ENCODE measurements around the gene KLHL29. TPM values are rescaled to one million over a fixed set of nuclear protein-coding genes. Genes with fewer than 3 reads are reported as not detected.

Gene KLHL29
- total RNA-seq, 2 donors from 2014 or later, result 2.0 to 2.9 TPM

DNA sequence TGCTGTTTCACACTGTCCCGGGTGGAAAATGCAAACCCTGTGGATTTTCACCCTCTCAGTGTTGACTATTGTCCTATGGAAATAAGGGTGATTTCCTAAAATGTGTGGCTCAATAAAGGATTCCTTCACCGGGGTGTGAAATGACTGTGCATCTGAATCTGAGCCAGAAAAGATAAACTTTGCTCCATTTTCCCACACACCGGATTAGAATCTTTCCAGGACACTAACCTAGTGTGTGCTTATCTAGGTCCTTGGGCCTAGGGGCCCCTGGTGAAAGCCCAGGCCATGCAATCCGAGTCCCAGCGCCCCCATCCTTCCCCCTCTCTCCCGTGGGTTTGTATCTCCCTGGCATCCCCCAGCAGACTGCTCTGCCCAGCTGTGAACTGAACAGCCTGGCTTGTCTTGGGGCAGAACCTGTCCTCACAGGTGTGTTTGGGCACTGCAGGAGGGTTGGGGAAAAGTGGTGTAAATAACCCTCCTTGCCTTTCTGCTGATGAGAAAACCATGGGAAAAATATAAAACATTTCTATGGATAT, 17.3 kb downstream of the KLHL29 start:
- no peaks in the 10 kb centered on the region for H3K27me3 ChIP-seq
- TF ChIP-seq, protein P1, sequence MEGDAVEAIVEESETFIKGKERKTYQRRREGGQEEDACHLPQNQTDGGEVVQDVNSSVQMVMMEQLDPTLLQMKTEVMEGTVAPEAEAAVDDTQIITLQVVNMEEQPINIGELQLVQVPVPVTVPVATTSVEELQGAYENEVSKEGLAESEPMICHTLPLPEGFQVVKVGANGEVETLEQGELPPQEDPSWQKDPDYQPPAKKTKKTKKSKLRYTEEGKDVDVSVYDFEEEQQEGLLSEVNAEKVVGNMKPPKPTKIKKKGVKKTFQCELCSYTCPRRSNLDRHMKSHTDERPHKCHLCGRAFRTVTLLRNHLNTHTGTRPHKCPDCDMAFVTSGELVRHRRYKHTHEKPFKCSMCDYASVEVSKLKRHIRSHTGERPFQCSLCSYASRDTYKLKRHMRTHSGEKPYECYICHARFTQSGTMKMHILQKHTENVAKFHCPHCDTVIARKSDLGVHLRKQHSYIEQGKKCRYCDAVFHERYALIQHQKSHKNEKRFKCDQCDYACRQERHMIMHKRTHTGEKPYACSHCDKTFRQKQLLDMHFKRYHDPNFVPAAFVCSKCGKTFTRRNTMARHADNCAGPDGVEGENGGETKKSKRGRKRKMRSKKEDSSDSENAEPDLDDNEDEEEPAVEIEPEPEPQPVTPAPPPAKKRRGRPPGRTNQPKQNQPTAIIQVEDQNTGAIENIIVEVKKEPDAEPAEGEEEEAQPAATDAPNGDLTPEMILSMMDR (IDR thresholded peaks at IDR 0.05), result no peak
- no peaks in the 10 kb centered on the region for H3K9me3 ChIP-seq
- no peaks in the 10 kb centered on the region for H3K4me1 ChIP-seq
- intact Hi-C loops (cut with DNase I), result no loop called here
- no peak overlapping the region for H3K27ac ChIP-seq
- no peak for DNase-seq
- no peak overlapping the region for H3K4me3 ChIP-seq
- H3K36me3 ChIP-seq, result no peaks in the 10 kb centered on the region
- H3K9ac ChIP-seq (ENCODE audit: low read depth in 2 of 2, low read length in 2 of 2), result no peak overlapping the region

DNA sequence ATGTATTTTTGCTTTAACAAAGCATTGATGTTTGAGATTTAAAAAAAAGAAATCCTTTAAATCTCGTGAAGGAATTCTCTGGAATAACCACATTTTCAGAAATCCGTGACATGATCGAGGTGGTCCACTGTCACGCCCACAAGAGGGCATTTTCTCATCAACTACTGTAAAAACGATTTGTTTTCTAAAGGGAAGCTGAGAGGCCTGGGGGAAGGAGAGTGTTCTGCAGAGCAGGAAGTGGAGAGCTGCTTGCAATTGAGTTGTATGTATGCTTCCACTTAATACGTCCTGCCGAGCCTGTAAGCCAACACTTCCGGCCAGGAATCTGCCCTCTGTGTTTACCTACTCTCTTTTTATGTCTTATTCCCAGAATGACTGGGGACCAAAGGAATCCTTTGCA, 19.4 kb downstream of the KLHL29 start:
- TF ChIP-seq, protein P1 (IDR thresholded peaks at IDR 0.05), result no peak
- H3K27me3 ChIP-seq, result no peaks in the 10 kb centered on the region
- H3K9me3 ChIP-seq, result no peaks in the 10 kb centered on the region
- H3K27ac ChIP-seq, result peak overlapping the region; percentile 60
- DNase-seq, result peak; percentile 67
- no peaks in the 10 kb centered on the region for H3K36me3 ChIP-seq
- H3K4me1 ChIP-seq, result no peaks in the 10 kb centered on the region
- H3K9ac ChIP-seq (ENCODE audit: low read depth in 2 of 2, low read length in 2 of 2), result peak overlapping the region in 1 of 2 donors; percentile 36
- intact Hi-C loops (cut with DNase I), result no loop called here
- H3K4me3 ChIP-seq, result no peak overlapping the region

DNA sequence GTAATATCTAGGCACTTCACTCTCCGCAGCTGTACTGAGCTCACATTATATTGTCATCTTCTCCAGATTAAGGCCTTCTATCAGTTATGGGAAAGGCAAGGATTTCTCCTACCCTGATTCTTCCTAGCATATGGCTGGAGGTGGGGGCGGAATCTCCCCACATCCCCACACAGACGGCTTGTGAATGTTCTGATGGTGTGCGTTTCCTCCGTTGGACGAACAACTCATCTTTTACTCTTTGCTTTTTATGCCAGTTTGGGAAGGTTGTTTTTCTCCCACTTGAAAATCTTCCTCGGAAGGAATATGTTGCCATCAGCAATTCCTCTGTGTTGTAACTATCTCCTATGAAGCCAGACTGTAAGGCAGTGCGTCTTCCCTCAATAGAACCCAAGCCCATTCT, 24.3 kb downstream of the KLHL29 start:
- Histone ChIP-seq H3K27me3 (no peaks in the 10 kb centered on the region), H3K27ac (no peak overlapping the region), H3K9me3 (no peaks in the 10 kb centered on the region), H3K4me3 (no peak overlapping the region), H3K36me3 (no peaks in the 10 kb centered on the region), H3K9ac (ENCODE audit: low read depth in 2 of 2, low read length in 2 of 2) (no peak overlapping the region), H3K4me1 (no peaks in the 10 kb centered on the region)
- intact Hi-C loops (cut with DNase I), result no loop called here
- TF ChIP-seq, protein P1 (IDR thresholded peaks at IDR 0.05), result no peak
- no peak for DNase-seq

DNA sequence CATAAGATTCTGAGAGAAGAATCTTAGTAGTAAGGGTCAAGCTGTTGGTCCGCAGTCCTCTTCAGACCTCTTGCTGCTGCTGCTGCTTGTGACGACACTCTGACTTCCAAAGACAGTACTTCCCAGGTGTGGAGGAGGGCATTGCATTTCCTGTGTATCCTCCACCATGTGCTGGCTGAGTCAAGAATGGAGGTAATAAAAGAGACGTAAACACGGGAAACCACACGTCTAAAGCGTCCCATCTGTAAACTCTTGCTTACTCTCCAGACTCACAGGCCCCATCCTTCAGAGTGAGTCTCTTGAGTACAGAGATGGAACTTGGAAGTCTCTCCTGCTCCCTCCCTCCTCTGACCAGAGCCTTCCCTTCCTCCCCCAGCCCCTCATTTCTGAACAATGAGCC, 25.6 kb downstream of the KLHL29 start:
- no peaks in the 10 kb centered on the region for H3K36me3 ChIP-seq
- no peak overlapping the region for H3K27ac ChIP-seq
- TF ChIP-seq, protein P1 (IDR thresholded peaks at IDR 0.05), result no peak
- no peaks in the 10 kb centered on the region for H3K4me1 ChIP-seq
- H3K27me3 ChIP-seq, result no peaks in the 10 kb centered on the region
- intact Hi-C loops (cut with DNase I), result no loop called here
- H3K4me3 ChIP-seq, result no peak overlapping the region
- no peak overlapping the region for H3K9ac ChIP-seq (ENCODE audit: low read depth in 2 of 2, low read length in 2 of 2)
- DNase-seq, result no peak
- H3K9me3 ChIP-seq, result no peaks in the 10 kb centered on the region

DNA sequence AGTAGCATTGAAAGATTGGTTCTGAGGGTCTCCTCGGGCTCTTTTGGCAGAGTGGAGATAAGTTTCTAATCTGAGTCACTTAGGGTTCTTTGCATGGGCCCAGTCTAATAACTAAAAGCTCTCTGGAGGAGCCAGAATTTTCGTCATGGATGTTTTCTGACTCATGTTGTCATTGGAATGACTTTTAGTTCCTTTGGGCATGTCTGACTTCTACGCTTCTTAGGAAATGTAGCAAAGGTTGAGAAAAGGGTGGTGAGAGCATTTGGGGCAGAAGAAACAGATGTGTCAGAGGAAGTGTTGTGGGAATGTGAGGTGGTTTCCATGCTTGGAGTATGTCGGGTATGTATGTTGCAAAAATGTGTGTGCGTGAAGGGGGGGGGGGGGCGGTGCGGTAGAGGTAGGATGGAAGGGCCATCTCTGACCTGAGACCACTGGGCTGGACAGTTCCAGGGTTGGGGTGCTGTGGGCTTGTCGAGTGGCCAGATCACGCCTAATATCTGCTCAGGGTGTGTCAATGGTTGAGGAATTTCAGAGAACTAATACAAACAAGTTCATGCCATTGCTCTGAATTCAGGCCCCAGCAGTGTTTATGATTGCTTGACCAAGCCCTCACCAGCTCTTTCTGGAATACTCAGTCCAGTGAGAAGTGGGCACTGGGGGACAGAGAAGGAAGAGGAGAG, 26.9 kb downstream of the KLHL29 start:
- DNase-seq, result no peak
- H3K9ac ChIP-seq (ENCODE audit: low read depth in 2 of 2, low read length in 2 of 2), result no peak overlapping the region
- no peak overlapping the region for H3K27ac ChIP-seq
- no peak overlapping the region for H3K4me3 ChIP-seq
- TF ChIP-seq, protein P1 (IDR thresholded peaks at IDR 0.05), result no peak
- H3K4me1 ChIP-seq, result no peaks in the 10 kb centered on the region
- H3K36me3 ChIP-seq, result no peaks in the 10 kb centered on the region
- no peaks in the 10 kb centered on the region for H3K9me3 ChIP-seq
- intact Hi-C loops (cut with DNase I), result no loop called here
- no peaks in the 10 kb centered on the region for H3K27me3 ChIP-seq

All from colonic mucosa (tissue), 4 donors.